ENCODE measurements around the gene TADA1.

- TF ChIP-seq POLR2A (IDR thresholded peaks at IDR 0.05; ENCODE audit: low read length) (no peak), GATA1 (IDR thresholded peaks at IDR 0.05; ENCODE audit: low read depth, low read length) (no peak)
Observed at GRCh38 chr1:166903232-166903631, 27.2 kb upstream of the TADA1 start.

All from erythroblast (primary cell).